Neuronal stem cell (in vitro differentiated cells): ENCODE data around the gene HSF4.

Experiments used
- DNase-seq: peaks from one replicate; pipeline ENCODE4 v3.0.0-alpha.2; 2013; ENCODE audit warnings: low spot score
- H2AFZ ChIP-seq: one replicate; pipeline ENCODE4 v1.6.1; 2013; ENCODE audit warnings: mild to moderate bottlenecking, low read length, inconsistent platforms
- H2AK5ac ChIP-seq: 2 replicates; pipeline ENCODE4 v1.6.1; 2013; ENCODE audit warnings: low read depth, mild to moderate bottlenecking, inconsistent platforms, low read length, moderate library complexity, mixed read lengths
- H2BK120ac ChIP-seq: 2 replicates; pipeline ENCODE4 v1.6.1; 2013; ENCODE audit warnings: low read depth, mild to moderate bottlenecking, inconsistent platforms, low read length, moderate library complexity, mixed read lengths
- H2BK12ac ChIP-seq: one replicate; pipeline ENCODE4 v1.6.1; 2013; ENCODE audit warnings: low read length, inconsistent platforms
- H2BK15ac ChIP-seq: 2 replicates; pipeline ENCODE4 v1.6.1; 2013; ENCODE audit warnings: mild to moderate bottlenecking, low read length, inconsistent platforms, mixed read lengths
- H2BK5ac ChIP-seq: one replicate; pipeline ENCODE4 v1.6.1; 2013; ENCODE audit warnings: inconsistent platforms, mild to moderate bottlenecking, low read length, moderate library complexity
- H3K14ac ChIP-seq: one replicate; pipeline ENCODE4 v1.6.1; 2013; ENCODE audit warnings: low read length, inconsistent platforms
- H3K18ac ChIP-seq: 2 replicates; pipeline ENCODE4 v1.6.1; 2013; ENCODE audit warnings: low read length, inconsistent platforms
- H3K23ac ChIP-seq: 2 replicates; pipeline ENCODE4 v1.6.1; 2013; ENCODE audit warnings: low read depth, mild to moderate bottlenecking, mixed read lengths, low read length, inconsistent platforms; ENCODE audit not compliant: poor library complexity
- H3K27ac ChIP-seq: replicated peaks from 3 replicates; pipeline ENCODE4 v1.5.1; 2013; ENCODE audit warnings: low read length, inconsistent platforms
- H3K27me3 ChIP-seq, 3 experiments: 2 replicates each; pipeline ENCODE4 v1.6.1; 2013; ENCODE audit warnings: low read length in 3 of 3, mild to moderate bottlenecking in 2 of 3, inconsistent platforms in 1 of 3, low read depth in 1 of 3, mixed read lengths in 1 of 3, moderate library complexity in 1 of 3; ENCODE audit not compliant: control insufficient read depth in 3 of 3, insufficient read depth in 3 of 3
- H3K36me3 ChIP-seq, 2 donors: replicated peaks in 1 of 2; 2 replicates each; pipeline ENCODE4 v1.6.1; 2013; ENCODE audit warnings: low read length in 2 of 2; ENCODE audit not compliant: control insufficient read depth in 2 of 2, insufficient read depth in 2 of 2
- H3K4ac ChIP-seq: 2 replicates; pipeline ENCODE4 v1.6.1; 2013; ENCODE audit warnings: inconsistent platforms, mild to moderate bottlenecking, low read length, moderate library complexity
- H3K4me1 ChIP-seq, 2 donors: 1 replicate in 1 of 2; 2 replicates in 1 of 2; pipeline ENCODE4 v1.6.1; 2013; ENCODE audit warnings: low read length in 2 of 2, low read depth in 1 of 2; ENCODE audit not compliant: control insufficient read depth in 2 of 2, insufficient read depth in 1 of 2
- H3K4me2 ChIP-seq: one replicate; pipeline ENCODE4 v1.6.1; 2013; ENCODE audit warnings: mild to moderate bottlenecking, low read length, inconsistent platforms; ENCODE audit not compliant: insufficient read depth, poor library complexity, severe bottlenecking
- H3K4me3 ChIP-seq, 2 donors: 2 replicates each; pipeline ENCODE4 v1.5.1; 2013; ENCODE audit warnings: low read length in 2 of 2, mild to moderate bottlenecking in 2 of 2, inconsistent platforms in 1 of 2, moderate library complexity in 1 of 2
- H3K79me1 ChIP-seq: one replicate; pipeline ENCODE4 v1.6.1; 2013; ENCODE audit warnings: low read depth, mild to moderate bottlenecking, inconsistent platforms, low read length, moderate library complexity
- H3K9ac ChIP-seq: one replicate; pipeline ENCODE4 v1.6.1; 2013; ENCODE audit warnings: mild to moderate bottlenecking, low read depth, low read length, inconsistent platforms; ENCODE audit not compliant: poor library complexity
- H3K9me3 ChIP-seq, 2 donors: replicated peaks in 1 of 2; 2 replicates each; pipeline versions ENCODE3 to v1.6.1; 2013; ENCODE audit warnings: low read length in 2 of 2, mild to moderate bottlenecking in 2 of 2, inconsistent platforms in 1 of 2, low read depth in 1 of 2, mixed read lengths in 1 of 2, moderate library complexity in 1 of 2; ENCODE audit not compliant: control insufficient read depth in 2 of 2, insufficient read depth in 1 of 2
- H4K8ac ChIP-seq: one replicate; pipeline ENCODE4 v1.6.1; 2013; ENCODE audit warnings: low read depth, mild to moderate bottlenecking, inconsistent platforms, low read length, moderate library complexity
- H4K91ac ChIP-seq: one replicate; pipeline ENCODE4 v1.6.1; 2013; ENCODE audit warnings: low read length, low read depth, mild to moderate bottlenecking, inconsistent platforms; ENCODE audit not compliant: poor library complexity
- WGBS, 2 donors: extraction: QIAGEN DNeasy Blood & Tissue Kit; methylation state at CpG; one replicate each; pipeline ENCODE4 v1.1.7; 2013; ENCODE audit warnings: missing lambda C conversion rate in 2 of 2, mixed read lengths in 1 of 2; ENCODE audit not compliant: insufficient read length in 2 of 2, insufficient replicate concordance in 1 of 2; ENCODE audit errors: extremely low coverage in 2 of 2; 5-methylcytosine and 5-hydroxymethylcytosine counted together

Gene HSF4

DNA sequence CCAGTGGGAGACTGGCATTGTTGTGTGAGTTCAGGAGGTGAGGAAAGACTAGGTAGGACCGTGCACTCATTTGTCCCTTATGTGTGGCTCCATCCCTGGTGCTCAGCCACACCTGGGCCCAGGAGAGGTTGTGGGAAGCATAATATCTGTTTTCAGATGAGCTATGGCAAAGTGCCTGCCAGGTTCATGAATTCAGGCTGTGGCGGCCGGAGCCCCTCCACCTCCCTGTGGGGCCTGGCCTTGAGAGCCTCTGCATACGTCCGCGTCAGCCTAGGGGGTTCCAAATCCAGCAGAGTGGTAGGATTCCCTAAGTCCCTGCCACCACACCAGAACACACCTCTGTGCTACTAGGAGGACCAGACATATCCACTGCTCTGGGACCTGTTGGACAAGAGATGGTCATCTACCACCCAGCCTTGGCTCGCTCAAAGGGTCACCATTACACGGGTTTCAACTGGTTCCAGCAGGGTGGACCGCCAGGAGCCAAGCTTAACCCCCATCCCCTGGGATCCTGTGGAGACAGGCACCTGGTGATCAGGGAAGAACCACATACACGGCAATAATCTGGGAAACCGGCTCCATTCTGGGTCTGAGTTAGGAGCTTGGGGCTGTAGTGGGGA is 15.8 kb upstream of the HSF4 start:
- Histone ChIP-seq H2BK12ac (no peak overlapping the region), H3K14ac (no peak overlapping the region), H3K36me3 (peaks cover 32 to 49% of the 10 kb centered on the region in 2 donors), H2AK5ac (peak overlapping the region; percentile 42), H3K4me2 (no peak overlapping the region), H2BK15ac (no peak overlapping the region), H3K79me1 (no peaks in the 10 kb centered on the region), H3K4ac (no peak overlapping the region), H2AFZ (no peak overlapping the region), H3K27ac (no peak overlapping the region), H3K18ac (no peak overlapping the region), H4K8ac (no peak overlapping the region), H3K4me3 (no peak overlapping the region), H3K4me1 (peaks cover 2% of the 10 kb centered on the region in 2 donors), H3K27me3 (peaks cover 13 to 45% (median 24%) of the 10 kb centered on the region in 3 experiments), H3K9ac (no peak overlapping the region), H2BK5ac (no peak overlapping the region), H3K9me3 (peaks cover 0 to 7% of the 10 kb centered on the region in 2 donors), H4K91ac (no peak overlapping the region), H2BK120ac (no peak overlapping the region), H3K23ac (peak overlapping the region; percentile 76)
- WGBS, 2 donors = no CpG with 5 or more reads among the region's 11 CpGs
- no peak for DNase-seq

DNA sequence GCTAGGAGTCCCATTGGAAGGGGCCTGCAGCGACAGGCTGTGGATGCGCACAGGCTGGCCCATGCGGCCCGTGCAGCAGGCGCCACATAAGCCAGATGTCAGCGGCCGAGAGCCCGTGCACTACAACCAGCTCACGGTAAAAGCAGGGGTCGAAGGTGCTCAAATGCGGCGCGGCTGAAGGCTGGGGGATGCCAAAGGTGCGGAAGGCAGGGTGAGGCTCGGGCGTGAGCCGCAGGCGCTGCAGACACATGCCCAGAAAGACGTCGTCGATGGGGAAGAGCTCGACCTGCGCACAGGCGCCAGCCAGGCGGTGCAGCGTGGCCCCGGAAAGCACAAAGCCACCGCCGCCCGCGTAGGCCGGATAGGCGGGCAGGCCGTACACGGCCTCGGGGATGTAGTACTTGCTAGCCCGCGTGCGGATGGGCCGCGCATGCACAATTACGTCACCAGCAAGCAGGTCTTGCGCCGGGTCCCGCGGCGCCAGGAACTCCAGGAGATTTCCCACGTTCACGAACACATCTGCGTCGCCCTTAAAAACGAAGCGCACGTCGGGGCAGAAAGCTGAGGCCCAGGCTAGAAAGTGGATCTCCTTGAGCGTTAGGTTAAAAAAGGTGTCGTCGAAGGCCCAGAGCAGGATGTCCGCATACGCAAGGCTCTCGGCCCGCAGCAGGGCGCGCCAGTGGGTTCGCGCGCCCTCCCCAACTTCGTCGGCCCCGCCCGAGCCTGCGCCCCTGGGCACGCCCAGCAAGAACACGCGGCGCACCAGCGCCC is 15.1 kb upstream of the HSF4 start:
- H3K4me1 ChIP-seq = peaks cover 2% of the 10 kb centered on the region in 2 donors
- no peaks in the 10 kb centered on the region for H3K79me1 ChIP-seq
- H3K4me2 ChIP-seq = peak overlapping the region; percentile 32
- H4K8ac ChIP-seq = no peak overlapping the region
- no peak for DNase-seq
- H3K9me3 ChIP-seq = peaks cover 0 to 7% of the 10 kb centered on the region in 2 donors
- H3K9ac ChIP-seq = no peak overlapping the region
- H3K27ac ChIP-seq = no peak overlapping the region
- peak overlapping the region; percentile 59 for H2BK5ac ChIP-seq
- no peak overlapping the region for H2BK15ac ChIP-seq
- no peak overlapping the region for H3K4ac ChIP-seq
- H3K23ac ChIP-seq = peak overlapping the region; percentile 76
- H3K14ac ChIP-seq = no peak overlapping the region
- peak overlapping the region; percentile 51 for H2AK5ac ChIP-seq
- peaks cover 20 to 52% (median 31%) of the 10 kb centered on the region in 3 experiments for H3K27me3 ChIP-seq
- H4K91ac ChIP-seq = no peak overlapping the region
- H3K18ac ChIP-seq = peak overlapping the region; percentile 77
- H2AFZ ChIP-seq = no peak overlapping the region
- WGBS, 2 donors = no CpG with 5 or more reads among the region's 77 CpGs
- H3K4me3 ChIP-seq = peak overlapping the region in 1 of 2 donors; percentile 23
- peak overlapping the region; percentile 47 for H2BK120ac ChIP-seq
- peaks cover 27 to 42% of the 10 kb centered on the region in 2 donors for H3K36me3 ChIP-seq
- no peak overlapping the region for H2BK12ac ChIP-seq

DNA sequence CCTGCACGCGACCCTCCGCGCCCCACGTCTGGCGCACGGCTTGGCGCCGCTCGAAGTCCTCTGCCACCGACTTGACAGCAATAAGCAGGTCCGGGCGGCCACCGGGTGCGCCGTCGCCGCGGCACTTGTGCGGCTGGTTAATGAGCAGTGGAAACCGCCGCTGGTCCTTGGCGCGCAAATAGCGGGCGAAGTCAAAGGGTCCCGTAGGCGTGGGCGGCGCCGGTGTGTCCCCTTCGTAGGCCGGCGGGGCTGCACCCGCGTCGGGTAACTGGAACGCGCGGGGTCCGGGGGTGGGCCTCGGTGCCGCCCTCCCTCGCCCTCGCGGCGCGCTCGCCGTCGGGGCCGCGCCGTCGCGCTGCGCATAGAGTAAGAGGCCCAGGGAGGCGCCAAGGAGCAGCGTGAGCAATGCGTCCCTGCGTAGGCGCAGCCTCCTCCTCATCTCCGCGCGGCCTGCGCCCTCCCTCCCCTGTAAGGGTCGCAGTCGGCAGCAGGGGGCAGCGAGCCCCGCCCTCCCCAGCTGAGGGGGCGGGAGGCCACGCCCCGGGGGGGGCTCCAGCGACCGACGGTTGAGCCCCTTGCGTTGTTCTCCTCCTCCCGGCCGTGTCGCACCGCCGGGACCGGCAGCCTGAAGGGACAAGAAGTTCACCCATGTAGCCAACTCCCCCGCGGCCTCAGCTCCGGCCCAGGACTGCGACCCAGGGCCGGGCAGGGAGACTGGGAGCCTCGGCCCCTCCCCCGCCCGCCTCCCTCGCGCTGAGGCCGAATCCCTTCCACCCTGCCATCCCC is 14.3 kb upstream of the HSF4 start:
- Histone ChIP-seq H2AFZ (peak overlapping the region; percentile 95), H3K4me3 (peak overlapping the region; percentile 44 to 84), H3K4me1 (peaks cover 2 to 4% of the 10 kb centered on the region in 2 donors), H3K27me3 (peaks cover 23 to 59% (median 38%) of the 10 kb centered on the region in 3 experiments), H3K79me1 (no peaks in the 10 kb centered on the region), H3K4ac (no peak overlapping the region), H2BK15ac (peak overlapping the region; percentile 89), H4K91ac (no peak overlapping the region), H3K4me2 (peak overlapping the region; percentile 89), H2BK5ac (peak overlapping the region; percentile 59), H2AK5ac (peak overlapping the region; percentile 51), H3K36me3 (peaks cover 23 to 35% of the 10 kb centered on the region in 2 donors), H3K9me3 (peaks cover 0 to 7% of the 10 kb centered on the region in 2 donors), H2BK120ac (peak overlapping the region; percentile 47), H3K27ac (no peak overlapping the region), H2BK12ac (no peak overlapping the region), H3K23ac (peak overlapping the region; percentile 55), H3K14ac (peak overlapping the region; percentile 71), H3K9ac (peak overlapping the region; percentile 53), H3K18ac (peak overlapping the region; percentile 88), H4K8ac (no peak overlapping the region)
- no CpG with 5 or more reads among the region's 94 CpGs for WGBS, 2 donors
- no peak for DNase-seq
